22Rv1 (cell line): ENCODE data around the gene MPL.

ENCODE experiments used
- H3K27ac ChIP-seq: fragments of 450-650 bp; 2 replicates; pipeline ENCODE4 v1.5.1; 2017
- CTCF ChIP-seq: fragments of 450-650 bp; IDR thresholded peaks from 2 replicates; pipeline ENCODE4 v1.5.1; 2017; ENCODE audit warnings: mild to moderate bottlenecking
- ZFX ChIP-seq: fragments of 450-650 bp; IDR thresholded peaks from 2 replicates; pipeline ENCODE4 v1.6.1; 2017; ENCODE audit warnings: antibody characterized with exemption, borderline replicate concordance

Gene MPL

GRCh38 chr1:43318831-43319230 is 18.8 kb upstream of the MPL start:
- no peak for TF ChIP-seq ZFX
- no peak for TF ChIP-seq CTCF
- H3K27ac ChIP-seq: no peak overlapping the region

- no peak overlapping the region for H3K27ac ChIP-seq
- TF ChIP-seq CTCF (no peak), ZFX (no peak)
Measured at GRCh38 chr1:43319288-43319687, 18.3 kb upstream of the MPL start.

- H3K27ac ChIP-seq: no peak overlapping the region
- no peak for TF ChIP-seq CTCF
- no peak for TF ChIP-seq ZFX
Measured at GRCh38 chr1:43319766-43320165, 17.9 kb upstream of the MPL start.

GRCh38 chr1:43321331-43321891 is 16.2 kb upstream of the MPL start:
- TF ChIP-seq ZFX (no peak), CTCF (no peak)
- H3K27ac ChIP-seq: no peak overlapping the region

GRCh38 chr1:43322506-43322905 is 15.1 kb upstream of the MPL start:
- TF ChIP-seq ZFX (no peak), CTCF (no peak)
- H3K27ac ChIP-seq: no peak overlapping the region

GRCh38 chr1:43324810-43325209 is 12.8 kb upstream of the MPL start:
- TF ChIP-seq CTCF: no peak
- no peak for TF ChIP-seq ZFX
- H3K27ac ChIP-seq: no peak overlapping the region

- TF ChIP-seq ZFX: no peak
- TF ChIP-seq CTCF: no peak
- H3K27ac ChIP-seq: no peak overlapping the region
Measured at GRCh38 chr1:43325381-43325780, 12.2 kb upstream of the MPL start.
